Transverse colon (tissue), 3 donors: ENCODE measurements around the gene RPL26.

ENCODE experiments used
- CTCF ChIP-seq, 5 experiments: fragments of 200-600 bp in 3 of 5; fragments of 450-650 bp in 2 of 5; sonication (generic) in 3 of 5; IDR thresholded peaks; 1 replicate in 2 of 5; 2 replicates in 3 of 5; pipeline ENCODE4 v1.5.1; 2016 to 2017; ENCODE audit warnings: antibody characterized with exemption in 5 of 5, inconsistent platforms in 3 of 5, mild to moderate bottlenecking in 2 of 5, moderate library complexity in 1 of 5
- POLR2A ChIP-seq: fragments of 450-650 bp; IDR thresholded peaks from one replicate; pipeline ENCODE4 v1.6.1; 2016; ENCODE audit warnings: antibody characterized with exemption, mild to moderate bottlenecking, moderate library complexity

- TF ChIP-seq CTCF (IDR thresholded peaks at IDR 0.05): no peak
- no peak for TF ChIP-seq POLR2A
Observed at GRCh38 chr17:8417806-8418205, 34.8 kb upstream of the RPL26 start.
